Dermis blood vessel endothelial cell (primary cell): ENCODE results near the gene DUSP1. TPM values are rescaled to one million over a fixed set of nuclear protein-coding genes. Genes with fewer than 3 reads are reported as not detected.
"Not testable (repeated sequence)": the region's sequence is repeated elsewhere in the genome, so short reads cannot be mapped to it uniquely, and the experiment has no call there.

Source experiments
- DNase-seq: peaks from one replicate; pipeline ENCODE4 v3.0.0; 2010
- total RNA-seq: library from RNA; depleted of rRNA; stranded (reverse); fragments of >200 nt; gene quantifications from 2 replicates; pipeline ENCODE4 v1.2.3, GENCODE V29; 2014

Gene DUSP1, protein sequence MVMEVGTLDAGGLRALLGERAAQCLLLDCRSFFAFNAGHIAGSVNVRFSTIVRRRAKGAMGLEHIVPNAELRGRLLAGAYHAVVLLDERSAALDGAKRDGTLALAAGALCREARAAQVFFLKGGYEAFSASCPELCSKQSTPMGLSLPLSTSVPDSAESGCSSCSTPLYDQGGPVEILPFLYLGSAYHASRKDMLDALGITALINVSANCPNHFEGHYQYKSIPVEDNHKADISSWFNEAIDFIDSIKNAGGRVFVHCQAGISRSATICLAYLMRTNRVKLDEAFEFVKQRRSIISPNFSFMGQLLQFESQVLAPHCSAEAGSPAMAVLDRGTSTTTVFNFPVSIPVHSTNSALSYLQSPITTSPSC
- total RNA-seq, result 105 and 303 TPM in 2 replicates

DNA sequence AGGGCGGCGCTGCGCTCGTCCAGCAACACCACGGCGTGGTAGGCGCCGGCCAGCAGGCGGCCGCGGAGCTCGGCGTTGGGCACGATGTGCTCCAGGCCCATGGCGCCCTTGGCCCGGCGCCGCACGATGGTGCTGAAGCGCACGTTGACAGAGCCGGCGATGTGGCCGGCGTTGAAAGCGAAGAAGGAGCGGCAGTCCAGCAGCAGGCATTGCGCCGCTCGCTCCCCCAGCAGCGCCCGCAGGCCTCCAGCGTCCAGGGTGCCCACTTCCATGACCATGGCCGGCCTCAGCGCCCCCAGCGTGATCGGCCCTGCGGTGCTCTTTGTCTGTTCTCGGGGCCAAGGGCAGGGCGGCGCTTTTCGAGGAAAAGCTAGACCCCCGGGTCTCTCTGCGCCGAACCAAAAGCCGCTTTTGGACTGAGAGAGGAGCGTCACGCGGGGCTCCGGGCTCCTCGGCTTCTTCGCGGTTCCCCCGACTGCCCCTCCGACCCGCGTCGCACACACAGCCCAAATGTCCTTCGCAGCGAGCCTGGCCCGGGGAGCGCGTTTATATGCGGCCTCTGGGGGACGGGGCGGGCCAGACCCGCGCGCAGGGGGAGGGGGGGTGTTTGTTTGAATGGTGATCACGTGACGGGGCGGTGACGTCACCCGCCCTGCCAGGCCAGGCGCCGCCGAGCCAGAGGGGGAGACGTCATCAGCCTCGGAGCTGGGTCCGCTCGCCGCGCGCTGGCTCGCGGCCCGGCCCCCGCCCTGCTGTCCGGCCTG lies at the start of gene DUSP1:
Gene DUSP1, minus strand, starts transcription at position 521 of the 764 bp plus-strand sequence. Its CDS starts 243 bp downstream, at position 278.
- DNase-seq, result peak; percentile 99

DNA sequence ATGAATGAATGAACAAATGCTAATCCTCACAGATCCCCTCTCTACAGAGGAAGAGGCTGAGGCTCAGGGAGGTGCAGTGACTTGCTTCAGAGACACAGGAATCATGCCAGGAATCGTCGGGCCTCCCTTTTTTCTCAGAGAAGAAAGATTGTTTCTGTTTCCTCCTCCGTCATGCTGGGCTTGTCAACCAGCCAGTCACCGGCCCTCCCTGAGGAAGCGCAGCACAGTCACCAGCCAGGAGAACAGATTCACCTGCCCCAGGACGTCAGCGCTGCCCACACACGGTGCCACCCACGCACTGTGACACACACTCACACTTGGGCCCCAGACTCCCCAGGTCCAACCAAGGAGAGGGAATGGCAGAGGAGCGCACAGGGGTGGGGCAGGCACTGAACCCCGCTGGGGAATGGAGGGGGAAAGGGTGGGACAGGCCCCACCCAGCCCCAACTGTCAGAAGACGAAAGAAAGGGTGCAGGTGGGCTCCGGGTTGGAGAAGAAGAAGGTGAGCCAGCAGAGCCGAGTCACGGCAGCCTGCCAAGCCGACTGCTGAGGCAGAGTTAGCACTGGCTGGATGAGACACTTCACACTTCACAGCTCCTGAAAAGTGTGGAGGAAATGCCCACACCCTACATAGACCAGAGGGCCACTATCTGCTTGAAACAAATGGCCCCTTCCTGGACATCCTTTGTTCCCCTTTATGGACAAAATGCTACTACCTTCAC lies 49.2 kb upstream of the DUSP1 start:
- DNase-seq, result peak; percentile 46

DNA sequence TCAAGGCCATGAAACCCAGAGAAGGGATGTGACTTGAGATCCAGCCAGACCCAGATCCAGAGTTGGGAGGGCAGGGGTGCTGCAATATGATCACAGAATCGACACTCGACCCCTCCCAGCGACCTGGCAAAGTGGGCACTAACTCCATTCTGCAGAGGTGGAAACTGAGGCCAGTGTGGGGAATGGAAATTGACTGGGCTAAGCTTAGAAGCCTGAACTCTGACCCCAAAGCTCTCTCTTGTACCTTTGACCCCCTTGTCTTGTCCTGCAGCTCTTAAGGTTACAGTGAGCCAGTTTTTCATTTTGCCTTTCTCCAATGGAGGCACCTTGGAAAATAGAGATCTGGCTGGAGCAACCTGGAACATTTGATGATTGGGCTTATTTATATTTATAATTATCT lies 48.6 kb upstream of the DUSP1 start:
- DNase-seq, result no peak

DNA sequence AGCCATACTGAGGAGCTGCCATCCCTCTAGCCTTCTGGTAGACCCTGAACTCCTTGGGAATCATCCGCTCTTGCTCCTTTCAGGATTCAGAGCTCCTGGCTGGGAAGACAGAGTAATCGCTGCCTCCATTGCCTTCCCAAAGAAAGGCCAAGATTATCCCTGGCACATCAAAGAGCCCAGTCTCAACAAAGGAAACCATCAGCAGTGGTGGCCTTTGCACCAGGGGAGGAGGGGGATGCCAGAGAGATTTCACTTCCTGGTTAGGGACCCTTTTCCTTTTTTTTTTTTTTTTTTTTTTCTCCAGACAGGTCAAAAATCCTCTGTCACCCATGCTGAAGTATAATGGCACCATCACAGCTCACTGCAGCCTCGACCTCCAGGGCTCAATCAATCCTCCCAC lies 47.1 kb upstream of the DUSP1 start:
- no peak for DNase-seq

DNA sequence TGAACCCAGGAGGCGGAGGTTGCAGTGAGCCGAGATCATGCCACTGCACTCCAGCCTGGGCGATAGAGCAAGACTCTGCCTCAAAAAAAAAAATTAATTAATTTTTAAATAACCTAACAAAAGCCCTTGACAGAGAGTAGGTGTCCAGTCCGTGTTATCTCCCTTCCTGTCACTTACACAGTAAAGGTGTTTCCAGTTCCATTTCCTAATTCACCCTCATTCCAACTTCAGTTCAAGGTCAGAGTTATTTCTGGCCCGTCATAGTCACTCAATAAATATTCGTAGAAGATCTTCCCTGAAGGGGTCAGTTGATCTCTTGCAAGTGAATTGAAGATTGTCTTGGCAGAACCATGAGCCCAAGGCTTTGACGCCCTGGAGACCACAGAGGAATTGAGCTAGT lies 46.7 kb upstream of the DUSP1 start:
- no peak for DNase-seq

DNA sequence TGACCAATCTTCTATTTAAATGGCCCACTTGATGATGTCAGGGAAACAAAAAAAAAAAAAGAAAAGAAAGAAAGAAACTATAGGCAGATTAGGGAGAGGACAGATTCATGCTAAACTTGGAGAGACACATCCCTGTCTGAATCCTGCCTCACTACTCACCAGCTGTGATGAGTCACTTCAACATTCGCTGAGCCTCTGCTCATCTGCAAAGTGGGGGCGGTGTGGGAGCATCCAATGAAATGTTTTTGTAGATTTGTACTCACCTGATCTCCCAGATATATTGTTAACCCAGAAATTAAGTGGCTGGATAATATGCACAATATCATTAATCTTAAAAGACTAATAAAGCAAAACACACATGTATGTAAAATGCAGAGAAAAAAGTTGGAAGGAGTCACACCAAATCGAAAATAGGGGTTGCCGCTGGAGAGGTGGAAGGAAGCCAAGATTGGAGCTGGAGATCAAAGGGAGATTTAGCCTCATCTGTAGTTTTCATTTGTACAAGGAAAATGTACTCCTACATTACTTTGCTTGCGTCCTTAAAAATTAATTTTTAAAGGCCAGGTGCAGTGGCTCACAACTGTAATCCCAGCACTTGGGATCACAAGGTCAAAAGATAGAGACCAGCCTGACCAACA lies 46.0 kb upstream of the DUSP1 start:
- peak; percentile 46 for DNase-seq

DNA sequence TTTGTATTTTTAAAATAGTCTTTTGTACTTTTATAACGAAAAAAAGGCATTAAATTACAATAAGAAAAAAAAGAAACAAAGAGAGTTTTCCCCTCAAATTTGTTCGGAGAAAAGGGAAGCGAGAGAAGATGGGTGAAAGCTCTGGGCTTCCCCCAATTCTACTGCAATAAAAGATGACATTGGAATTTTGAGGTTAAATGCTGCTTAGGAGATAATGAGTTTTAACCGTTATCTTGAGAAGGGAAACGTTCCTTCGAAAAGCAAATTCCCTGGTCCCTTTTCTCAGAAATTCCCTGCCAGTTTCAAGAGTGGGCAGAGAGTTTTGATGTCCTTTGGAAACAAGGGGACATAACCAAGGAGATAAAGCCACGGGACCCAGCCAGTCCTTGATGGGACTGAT lies 44.6 kb upstream of the DUSP1 start:
- DNase-seq, result no peak

DNA sequence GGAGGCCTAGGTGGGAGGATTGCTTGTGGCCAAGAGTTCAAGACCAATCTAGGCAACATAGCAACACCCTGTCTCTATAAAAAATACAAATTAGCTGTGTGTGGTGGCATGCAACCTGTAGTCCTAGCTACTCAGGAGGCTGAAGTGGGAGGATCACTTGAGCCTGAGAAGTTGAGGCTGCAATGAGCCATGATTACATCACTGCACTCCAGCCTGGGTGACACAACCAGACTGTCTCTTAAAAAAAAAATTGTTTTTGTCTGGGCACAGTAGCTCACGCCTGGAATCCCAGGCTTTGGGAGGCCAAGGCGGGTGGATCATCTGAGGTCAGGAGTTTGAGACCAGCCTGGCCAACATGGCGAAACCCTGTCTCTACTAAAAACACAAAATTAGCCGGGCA lies 40.0 kb upstream of the DUSP1 start:
- DNase-seq, result not testable (repeated sequence)

DNA sequence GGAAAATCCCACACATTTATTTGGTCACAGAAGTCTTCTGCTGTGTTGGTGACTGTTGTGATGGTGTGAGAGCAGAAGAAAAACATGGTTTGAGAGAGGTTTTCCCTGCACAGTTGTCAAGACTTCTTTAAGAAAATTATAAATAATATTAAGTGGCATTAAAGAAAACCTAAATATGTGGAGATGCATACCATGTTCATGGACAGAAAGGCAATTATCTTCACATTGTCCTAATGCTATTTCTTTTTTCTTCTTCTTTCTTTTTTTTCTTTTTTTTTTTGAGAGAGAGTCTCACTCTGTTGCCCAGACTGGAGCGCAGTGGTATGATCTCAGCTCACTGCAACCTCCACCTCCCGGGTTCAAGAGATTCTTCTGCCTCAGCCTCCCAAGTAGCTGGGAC lies 38.8 kb upstream of the DUSP1 start:
- no peak for DNase-seq

DNA sequence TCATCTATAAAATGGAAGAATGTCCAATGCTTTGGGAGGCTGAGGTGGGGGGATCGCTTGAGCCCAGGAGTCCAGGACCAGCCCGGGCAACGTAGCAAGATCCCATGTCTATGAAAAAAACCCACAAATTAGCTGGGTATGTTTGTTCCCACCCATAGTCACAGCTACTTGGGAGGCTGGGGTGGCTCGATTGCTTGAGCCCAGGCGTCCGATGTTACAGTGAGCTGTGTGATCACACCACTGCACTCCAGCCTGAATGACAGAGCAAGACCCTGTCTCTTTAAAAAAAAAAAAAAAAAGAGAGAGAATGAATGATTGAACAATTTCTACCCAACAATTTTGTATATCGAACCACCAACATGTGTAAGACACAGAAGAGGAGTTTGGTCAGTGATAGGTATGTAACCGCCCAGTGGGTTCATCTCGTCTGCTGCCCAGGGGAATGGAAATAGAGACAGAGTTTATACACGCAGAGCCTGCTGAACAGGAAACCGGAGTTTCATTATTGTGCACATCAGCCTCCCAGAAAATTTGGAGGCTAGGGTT lies 36.8 kb upstream of the DUSP1 start:
- DNase-seq, result no peak

DNA sequence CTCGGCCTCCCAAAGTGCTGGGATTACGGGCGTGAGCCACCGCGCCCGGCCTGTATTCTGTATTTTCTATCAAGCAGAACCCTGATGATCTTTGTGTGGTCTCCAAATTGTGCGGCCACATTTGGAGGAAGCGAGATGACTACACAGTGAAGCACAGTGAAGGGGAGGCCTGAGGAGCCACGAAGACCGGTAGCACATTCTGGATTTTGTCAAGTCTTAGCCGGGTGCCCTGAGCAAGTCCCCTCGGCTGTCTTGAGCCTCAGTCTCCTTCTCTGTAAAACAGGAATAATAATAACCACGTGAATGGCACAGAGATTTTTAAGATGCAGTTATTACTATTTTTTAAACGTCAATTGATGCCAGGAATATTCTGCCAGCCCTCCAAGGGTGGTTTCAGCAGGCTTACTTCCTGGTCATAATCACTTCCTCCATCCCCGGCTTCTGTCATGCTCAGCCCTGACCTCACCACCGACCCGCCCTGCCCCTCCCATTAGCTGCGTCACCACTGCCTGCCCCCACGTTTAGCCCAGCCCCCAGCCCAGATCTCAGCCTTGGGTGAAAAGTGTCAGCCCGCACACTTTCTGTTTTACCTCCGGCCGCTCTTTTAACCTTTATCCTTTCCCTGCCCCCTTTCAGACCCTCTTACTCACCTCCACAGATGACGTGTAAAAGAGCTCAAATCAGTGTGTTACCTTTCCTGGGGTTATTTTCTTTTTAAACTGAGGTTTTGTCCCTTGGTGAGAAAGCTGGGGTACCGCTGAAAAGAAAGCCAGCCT lies 36.1 kb upstream of the DUSP1 start:
- peak; percentile 96 for DNase-seq

DNA sequence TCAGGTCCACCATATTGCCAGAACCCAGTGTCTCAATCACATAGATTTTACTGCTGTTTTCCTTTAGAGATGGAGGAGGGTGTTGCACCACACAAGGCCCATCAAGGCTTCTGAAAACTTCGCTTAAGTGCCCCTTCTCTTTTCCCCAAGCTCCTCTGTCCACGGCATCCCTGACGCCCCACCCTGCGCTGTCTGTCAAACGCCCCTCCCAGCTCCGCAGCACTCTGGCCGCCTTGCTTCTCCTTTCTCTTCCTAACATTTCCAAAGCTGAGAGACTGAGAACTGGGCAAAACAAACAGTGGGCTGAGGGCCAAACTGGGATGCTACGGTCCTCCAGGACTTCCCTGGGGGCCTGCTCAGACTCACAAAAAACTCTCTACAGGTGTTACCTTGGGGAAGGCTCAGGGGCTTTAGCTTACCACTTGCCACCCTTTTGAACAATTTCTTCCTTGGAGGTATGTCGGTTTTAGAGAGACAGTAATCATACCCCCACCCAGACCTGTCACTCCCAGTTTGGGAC lies 34.8 kb upstream of the DUSP1 start:
- no peak for DNase-seq

DNA sequence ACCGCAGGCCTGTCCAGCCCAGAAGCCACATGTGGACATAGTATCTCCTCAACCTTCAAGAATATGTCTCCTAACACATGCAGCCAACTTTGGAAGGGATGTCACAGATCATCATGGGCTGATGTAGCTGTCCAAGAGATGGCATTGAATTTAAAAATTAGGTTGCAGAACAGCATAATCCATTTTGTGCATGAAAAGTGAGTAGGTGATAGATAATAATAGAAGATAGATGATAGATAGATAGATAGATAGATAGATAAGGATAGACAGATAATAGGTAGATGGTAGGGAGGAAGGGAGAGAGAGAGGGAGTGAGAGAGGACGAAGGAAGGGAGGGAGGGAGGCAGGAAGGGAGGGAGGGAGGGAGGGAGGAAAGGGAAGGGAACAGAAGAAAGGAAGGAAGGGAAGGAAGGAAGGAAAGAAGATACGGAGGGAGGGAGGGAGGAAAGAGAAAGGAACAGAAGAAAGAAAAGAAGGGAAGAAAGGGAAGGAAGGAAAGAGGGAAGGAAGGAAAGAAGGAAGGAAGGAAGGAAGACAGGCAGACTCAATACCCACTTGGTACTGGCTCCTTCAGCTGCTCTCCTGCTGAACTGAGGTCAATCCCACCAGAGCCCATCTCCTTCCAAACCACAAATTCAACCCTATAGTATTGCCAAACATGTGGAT lies 34.2 kb upstream of the DUSP1 start:
- no peak for DNase-seq

DNA sequence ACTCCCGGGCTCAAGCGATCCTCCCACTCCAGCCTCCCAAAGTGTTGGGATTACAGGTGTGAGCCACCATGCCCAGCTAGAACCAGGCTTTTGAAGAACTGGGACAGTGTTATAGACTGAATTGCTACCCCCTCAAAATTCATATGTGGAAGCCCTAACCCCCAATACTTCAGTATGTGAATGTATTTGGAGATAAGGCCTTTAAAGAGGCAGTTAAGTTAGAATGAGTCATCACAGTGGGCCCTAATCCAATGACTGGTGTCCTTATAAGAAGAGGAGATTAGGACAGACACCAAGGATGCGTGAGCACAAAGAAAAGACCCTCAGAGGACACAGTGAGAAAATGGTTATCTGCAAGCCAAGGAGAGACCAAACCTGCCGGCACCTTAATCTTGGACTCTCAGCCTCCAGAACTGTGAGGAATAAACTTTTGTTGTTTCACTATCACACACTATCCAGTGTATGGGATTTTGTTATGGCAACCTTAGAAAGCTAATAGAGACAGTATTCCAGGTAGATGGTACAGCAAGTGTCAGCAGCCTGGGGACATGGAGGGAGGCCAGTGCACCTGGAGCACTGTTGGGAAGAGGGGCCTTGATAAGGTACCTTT lies 31.7 kb upstream of the DUSP1 start:
- DNase-seq, result peak; percentile 40

DNA sequence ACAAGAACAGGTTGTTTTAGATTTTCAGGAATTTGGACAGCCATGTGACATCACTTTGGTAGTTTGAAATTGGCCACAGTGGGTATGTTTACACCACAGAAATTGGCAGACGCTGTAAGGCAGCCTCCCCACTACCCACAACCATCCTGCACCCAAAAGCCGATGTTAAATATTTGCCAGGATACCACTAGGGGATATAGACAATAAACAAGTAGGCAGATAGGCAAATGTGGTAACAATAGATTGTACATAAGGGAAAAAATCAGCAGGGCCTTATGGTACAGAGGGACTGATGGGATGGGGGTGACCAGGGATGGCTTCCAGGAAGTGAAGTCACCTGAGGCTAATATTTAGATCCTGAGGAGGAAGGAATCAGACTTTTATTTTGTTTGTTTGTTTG lies 31.1 kb upstream of the DUSP1 start:
- no peak for DNase-seq

DNA sequence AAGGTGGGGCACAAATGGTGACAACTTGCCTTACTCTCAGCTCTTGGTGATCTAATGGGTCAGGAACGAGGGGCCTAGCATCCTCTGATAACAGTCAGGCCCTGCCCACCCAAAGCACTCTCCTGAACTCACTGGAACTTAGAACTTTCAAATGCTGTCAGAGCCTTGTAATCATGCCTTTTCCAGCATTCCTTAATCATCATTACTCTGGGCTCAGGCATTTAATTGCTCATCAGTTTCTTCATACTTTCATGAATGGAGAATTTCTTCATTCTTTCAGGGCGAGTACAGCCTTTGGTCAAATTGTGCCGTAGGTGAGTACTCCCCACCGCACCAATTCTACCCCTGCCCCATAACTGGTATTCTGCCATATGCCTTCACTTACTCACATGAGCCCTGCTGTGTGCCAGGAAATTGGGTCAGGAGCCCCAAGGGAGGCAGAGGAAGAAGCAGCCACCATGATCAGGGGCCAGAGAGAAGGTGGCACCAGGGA lies 30.2 kb upstream of the DUSP1 start:
- DNase-seq, result no peak

DNA sequence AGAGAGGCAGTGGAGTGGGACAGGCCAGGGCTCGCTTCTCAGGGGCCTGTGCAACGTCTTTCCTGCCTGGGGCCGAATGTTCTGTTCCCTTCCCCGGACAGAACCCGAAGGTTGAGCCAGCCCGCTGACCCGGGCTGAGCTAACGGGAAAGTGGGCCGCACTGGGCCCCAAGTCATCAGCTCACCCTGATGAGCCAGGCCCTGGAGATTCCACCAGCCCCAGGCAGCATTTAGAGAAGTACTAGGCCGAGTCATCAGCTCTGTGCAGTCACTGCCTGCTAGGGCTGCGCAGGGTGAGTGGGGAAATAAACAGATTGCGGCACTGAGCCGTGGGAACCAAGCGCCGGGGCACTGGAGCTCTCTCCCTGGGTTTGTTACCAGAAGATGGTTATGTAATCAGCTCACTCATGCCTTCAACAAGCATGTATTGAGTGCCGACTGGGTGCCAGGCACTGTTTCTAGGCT lies 29.1 kb upstream of the DUSP1 start:
- DNase-seq, result no peak

DNA sequence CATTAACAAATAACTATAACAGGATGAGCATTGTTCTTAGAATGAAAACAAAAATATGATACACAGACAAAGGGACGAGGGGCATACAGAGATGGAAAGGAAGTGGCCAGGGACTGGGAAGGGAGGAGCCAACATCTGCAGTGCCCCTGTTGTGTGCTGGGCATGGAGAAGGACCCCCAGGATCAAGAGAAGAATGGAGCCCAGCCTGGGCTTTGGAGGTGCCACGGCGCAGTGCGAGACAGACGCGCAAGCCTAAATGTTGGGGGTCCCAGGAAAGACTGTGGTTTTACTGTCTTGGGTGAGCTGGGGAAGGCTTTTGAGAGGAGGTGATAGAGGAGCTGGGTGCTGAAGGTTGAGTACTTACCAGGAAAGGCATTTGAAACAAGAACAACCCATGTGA lies 28.4 kb upstream of the DUSP1 start:
- no peak for DNase-seq

DNA sequence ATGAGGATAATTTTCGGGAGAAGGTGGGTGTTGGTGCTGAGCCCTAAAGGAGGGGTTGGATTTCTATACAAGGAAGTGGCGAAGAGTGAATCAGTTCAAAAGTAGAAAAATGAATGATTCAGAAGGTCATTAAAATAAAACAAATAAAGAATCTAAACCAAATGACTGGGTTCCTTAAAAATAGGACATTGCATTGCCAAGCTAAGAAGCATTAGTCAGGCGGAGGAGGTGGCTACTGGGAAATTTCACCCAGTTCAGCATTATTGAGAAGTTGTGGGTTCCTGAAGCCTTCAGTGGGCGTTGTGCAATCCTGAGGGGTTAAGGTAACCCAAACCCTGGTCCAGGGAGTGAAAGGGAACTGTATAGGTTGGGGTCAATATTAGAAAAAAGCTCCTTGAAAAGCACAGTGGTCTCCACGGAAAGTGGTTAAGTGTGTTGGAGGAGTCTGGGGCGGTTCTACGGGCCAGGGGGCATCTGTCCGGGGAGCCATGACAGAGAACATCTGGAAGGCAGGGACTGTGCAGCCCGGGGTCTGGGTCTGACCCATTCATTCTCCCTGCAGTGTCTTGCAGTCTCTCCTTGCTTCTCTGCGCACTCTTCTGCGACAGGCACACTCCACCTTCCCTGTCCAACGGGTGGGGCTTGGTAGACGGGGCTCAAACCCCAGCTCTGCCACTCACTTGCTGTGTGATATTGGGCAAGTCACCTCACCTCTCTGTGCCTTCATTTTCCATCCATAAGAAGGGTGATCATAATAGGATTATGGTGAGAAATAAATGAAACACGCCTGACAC lies 27.6 kb upstream of the DUSP1 start:
- peak; percentile 67 for DNase-seq
